Measurements from ENCODE around the gene SERPINB3.

Gene SERPINB3

GRCh38 chr18:63637703-63638102, 24.0 kb downstream of the SERPINB3 start:
- no peak overlapping the region for H3K4me3 ChIP-seq (replicated peaks; ENCODE audit: low read depth, low read length)
- no peak for DNase-seq (ENCODE audit: extremely low read depth, insufficient read length)
- no peaks in the 10 kb centered on the region for H3K36me3 ChIP-seq (ENCODE audit: control insufficient read depth, insufficient read depth, low read length)
- no peak for TF ChIP-seq CTCF (IDR thresholded peaks at IDR 0.05; ENCODE audit: insufficient read depth, low read length, poor library complexity, severe bottlenecking)
- no peaks in the 10 kb centered on the region for H3K27me3 ChIP-seq (replicated peaks; ENCODE audit: control insufficient read depth, insufficient read depth, low read length)

- no peak for DNase-seq (ENCODE audit: extremely low read depth, insufficient read length)
- TF ChIP-seq CTCF (IDR thresholded peaks at IDR 0.05; ENCODE audit: insufficient read depth, low read length, poor library complexity, severe bottlenecking): no peak
- no peaks in the 10 kb centered on the region for H3K27me3 ChIP-seq (replicated peaks; ENCODE audit: control insufficient read depth, insufficient read depth, low read length)
- no peak overlapping the region for H3K4me3 ChIP-seq (replicated peaks; ENCODE audit: low read depth, low read length)
- H3K36me3 ChIP-seq (ENCODE audit: control insufficient read depth, insufficient read depth, low read length): no peaks in the 10 kb centered on the region
Measured at GRCh38 chr18:63627819-63628218, 33.9 kb downstream of the SERPINB3 start.

- H3K4me3 ChIP-seq (replicated peaks; ENCODE audit: low read depth, low read length): no peak overlapping the region
- no peak for DNase-seq (ENCODE audit: extremely low read depth, insufficient read length)
- H3K27me3 ChIP-seq (replicated peaks; ENCODE audit: control insufficient read depth, insufficient read depth, low read length): no peaks in the 10 kb centered on the region
- H3K36me3 ChIP-seq (ENCODE audit: control insufficient read depth, insufficient read depth, low read length): no peaks in the 10 kb centered on the region
- TF ChIP-seq CTCF (IDR thresholded peaks at IDR 0.05; ENCODE audit: insufficient read depth, low read length, poor library complexity, severe bottlenecking): no peak
Measured at GRCh38 chr18:63626431-63626830, 35.3 kb downstream of the SERPINB3 start.

GRCh38 chr18:63624863-63625262, 36.8 kb downstream of the SERPINB3 start:
- TF ChIP-seq CTCF (IDR thresholded peaks at IDR 0.05; ENCODE audit: insufficient read depth, low read length, poor library complexity, severe bottlenecking): no peak
- no peak for DNase-seq (ENCODE audit: extremely low read depth, insufficient read length)
- Histone ChIP-seq H3K4me3 (replicated peaks; ENCODE audit: low read depth, low read length) (no peak overlapping the region), H3K36me3 (ENCODE audit: control insufficient read depth, insufficient read depth, low read length) (no peaks in the 10 kb centered on the region), H3K27me3 (replicated peaks; ENCODE audit: control insufficient read depth, insufficient read depth, low read length) (no peaks in the 10 kb centered on the region)

GRCh38 chr18:63619661-63620060, 42.0 kb downstream of the SERPINB3 start:
- no peak for TF ChIP-seq CTCF (IDR thresholded peaks at IDR 0.05; ENCODE audit: insufficient read depth, low read length, poor library complexity, severe bottlenecking)
- DNase-seq (ENCODE audit: extremely low read depth, insufficient read length): no peak
- Histone ChIP-seq H3K27me3 (replicated peaks; ENCODE audit: control insufficient read depth, insufficient read depth, low read length) (no peaks in the 10 kb centered on the region), H3K4me3 (replicated peaks; ENCODE audit: low read depth, low read length) (no peak overlapping the region), H3K36me3 (ENCODE audit: control insufficient read depth, insufficient read depth, low read length) (no peaks in the 10 kb centered on the region)

- H3K27me3 ChIP-seq (replicated peaks; ENCODE audit: control insufficient read depth, insufficient read depth, low read length): no peaks in the 10 kb centered on the region
- no peak overlapping the region for H3K4me3 ChIP-seq (replicated peaks; ENCODE audit: low read depth, low read length)
- no peaks in the 10 kb centered on the region for H3K36me3 ChIP-seq (ENCODE audit: control insufficient read depth, insufficient read depth, low read length)
- DNase-seq (ENCODE audit: extremely low read depth, insufficient read length): no peak
- no peak for TF ChIP-seq CTCF (IDR thresholded peaks at IDR 0.05; ENCODE audit: insufficient read depth, low read length, poor library complexity, severe bottlenecking)
Measured at GRCh38 chr18:63617915-63618234, 43.8 kb downstream of the SERPINB3 start.
